GM12801 (cell line): ENCODE data around the gene BNC2.

ENCODE experiments used
- TF ChIP-seq, protein P1 (sequence below): IDR thresholded peaks from one replicate; pipeline ENCODE4 v1.5.1; 2011; ENCODE audit warnings: control low read depth; ENCODE audit not compliant: insufficient read length; ENCODE audit errors: extremely low read depth

The BNC2 gene

DNA sequence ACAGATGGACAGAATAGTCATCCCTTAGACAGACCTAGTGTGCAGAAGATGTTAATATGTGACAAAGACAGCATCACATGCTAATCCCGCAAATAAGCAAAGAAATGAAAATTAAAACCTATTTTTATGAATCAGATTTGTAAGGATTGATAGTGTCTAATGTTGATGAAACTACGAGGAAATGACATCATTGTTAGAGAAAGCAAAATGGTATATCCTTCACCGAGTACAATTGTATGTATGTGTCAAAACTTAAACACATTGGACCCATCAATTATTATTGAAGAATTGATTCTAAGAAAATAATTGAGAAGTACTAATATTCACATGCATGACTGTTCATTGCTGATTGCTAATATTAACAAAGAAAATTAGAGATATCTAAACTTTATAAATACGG lies 493.2 kb downstream of the BNC2 start:
- TF ChIP-seq, protein P1, sequence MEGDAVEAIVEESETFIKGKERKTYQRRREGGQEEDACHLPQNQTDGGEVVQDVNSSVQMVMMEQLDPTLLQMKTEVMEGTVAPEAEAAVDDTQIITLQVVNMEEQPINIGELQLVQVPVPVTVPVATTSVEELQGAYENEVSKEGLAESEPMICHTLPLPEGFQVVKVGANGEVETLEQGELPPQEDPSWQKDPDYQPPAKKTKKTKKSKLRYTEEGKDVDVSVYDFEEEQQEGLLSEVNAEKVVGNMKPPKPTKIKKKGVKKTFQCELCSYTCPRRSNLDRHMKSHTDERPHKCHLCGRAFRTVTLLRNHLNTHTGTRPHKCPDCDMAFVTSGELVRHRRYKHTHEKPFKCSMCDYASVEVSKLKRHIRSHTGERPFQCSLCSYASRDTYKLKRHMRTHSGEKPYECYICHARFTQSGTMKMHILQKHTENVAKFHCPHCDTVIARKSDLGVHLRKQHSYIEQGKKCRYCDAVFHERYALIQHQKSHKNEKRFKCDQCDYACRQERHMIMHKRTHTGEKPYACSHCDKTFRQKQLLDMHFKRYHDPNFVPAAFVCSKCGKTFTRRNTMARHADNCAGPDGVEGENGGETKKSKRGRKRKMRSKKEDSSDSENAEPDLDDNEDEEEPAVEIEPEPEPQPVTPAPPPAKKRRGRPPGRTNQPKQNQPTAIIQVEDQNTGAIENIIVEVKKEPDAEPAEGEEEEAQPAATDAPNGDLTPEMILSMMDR, result no peak

DNA sequence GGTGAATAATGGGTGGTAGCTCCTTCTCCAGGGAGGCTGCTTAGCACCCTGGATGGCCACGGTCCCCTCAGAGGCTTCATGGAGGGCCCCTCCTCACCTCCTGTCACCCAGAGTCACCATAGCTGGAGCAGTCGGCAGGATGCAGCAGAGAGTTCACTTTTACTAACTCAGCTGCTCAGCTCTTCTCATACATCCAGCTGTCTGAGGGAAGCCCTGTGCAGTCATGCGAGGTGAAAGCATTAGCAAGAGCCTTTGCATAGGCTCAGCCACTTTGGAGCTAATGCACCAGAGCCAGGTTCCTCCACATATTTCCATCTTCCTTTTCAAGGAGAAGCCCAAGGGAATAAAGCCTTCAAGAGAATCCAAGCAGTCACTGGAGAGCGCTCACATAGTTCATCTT lies 499.2 kb downstream of the BNC2 start:
- TF ChIP-seq, protein P1, result no peak

DNA sequence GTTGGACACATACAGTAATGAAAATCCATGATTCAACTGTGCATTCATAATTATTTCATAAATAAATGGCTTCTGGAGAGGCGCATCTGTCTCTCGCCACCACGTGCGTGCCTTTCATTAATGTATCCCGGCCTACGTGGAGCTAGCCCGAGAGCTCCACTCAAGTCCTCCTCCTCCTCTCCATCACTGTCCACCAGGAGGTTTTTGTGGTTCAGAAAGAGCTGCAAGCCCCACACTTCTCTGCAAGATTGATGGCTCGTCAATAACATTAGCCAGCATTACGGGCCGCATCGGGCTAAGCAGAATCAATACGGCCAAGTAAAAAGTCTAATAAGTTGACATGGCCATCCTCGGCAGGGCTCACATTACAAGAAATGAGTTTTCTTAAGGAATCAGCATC lies 499.8 kb downstream of the BNC2 start:
- TF ChIP-seq, protein P1, result no peak

DNA sequence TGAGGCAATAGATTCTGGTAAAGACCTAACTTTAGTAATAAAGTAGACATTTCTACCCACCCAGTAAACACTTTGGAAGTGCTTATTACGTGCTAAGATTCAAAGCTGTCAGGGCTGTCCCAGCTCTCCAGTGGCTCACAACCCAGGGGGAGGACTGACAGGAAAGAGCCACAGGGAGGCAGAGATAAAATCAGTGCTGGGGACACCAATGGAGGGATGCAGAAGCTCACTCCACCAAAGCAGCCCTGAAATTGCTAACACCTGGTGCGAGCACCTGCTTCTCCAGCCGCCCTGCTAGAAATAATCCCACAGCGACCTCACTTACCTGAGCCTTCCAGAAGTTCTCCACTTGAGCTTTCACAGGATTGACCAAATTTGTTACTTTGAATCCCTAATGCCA lies 501.0 kb downstream of the BNC2 start:
- TF ChIP-seq, protein P1, result no peak

DNA sequence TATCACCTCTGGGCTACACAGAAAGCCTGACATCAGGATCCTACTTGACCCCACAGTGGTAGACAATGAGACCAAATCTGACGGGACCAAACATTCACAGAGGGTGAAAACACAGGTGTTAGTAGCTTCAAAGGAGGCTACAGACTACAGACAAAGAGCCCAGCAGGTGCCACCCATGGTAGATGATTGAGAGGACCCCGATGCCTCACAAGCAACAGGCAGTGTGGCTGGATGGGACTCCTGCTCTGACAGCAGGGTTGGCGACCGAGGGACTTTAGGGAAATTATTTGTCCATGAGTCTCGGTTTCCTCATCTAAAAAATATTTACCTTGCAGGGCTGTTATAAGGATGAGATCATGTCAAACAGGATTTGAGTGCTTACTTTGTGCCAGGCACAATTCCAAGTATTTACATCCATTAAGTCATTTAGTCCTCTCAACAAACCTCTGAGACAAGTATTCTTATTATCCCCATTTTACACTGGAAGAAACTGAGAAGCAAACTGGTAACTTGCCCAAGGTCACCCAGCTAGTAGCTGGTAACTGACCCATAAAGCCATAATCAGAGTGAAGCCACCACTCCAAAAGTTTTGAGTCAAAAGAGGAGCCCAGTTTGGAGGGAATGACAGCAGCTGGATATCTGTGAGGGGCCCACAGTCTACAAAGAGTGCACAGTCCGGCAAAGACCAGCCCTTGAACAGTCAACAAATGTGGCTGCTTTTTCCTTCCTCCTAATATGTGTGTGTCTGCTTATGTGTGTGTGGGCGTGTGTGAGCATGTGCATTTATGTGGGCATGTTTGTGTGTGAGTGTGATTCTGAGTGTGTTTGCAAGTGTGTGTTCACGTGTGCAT lies 502.0 kb downstream of the BNC2 start:
- TF ChIP-seq, protein P1, result no peak

DNA sequence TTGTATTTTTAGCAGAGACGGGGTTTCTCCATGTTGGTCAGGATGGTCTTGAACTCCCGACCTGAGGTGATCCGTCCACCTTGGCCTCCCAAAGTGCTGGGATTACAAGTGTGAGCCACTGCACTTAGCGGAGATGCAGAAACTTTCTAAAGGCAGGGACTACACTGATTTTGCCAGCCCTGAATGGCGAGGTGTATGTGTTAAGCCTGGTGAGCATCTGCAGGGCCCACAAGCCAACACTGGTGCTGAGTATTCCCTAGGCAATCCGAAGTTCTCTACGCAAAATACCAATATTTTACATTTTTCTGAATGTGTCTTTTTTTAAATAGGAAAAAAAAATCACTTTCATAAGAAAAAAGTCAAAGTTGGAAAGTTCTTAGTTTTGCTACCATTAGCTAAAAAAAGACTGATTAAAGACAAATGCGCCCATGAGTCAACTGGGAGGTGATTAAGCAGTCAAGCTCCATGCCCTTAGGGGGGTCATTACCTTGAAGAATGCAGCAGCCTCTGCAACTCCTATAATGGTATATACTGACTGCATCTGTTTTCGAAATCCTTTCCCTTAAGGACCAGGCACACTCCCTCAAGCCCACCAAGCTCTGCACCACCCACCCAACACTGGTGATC lies 502.8 kb downstream of the BNC2 start:
- TF ChIP-seq, protein P1, result no peak

DNA sequence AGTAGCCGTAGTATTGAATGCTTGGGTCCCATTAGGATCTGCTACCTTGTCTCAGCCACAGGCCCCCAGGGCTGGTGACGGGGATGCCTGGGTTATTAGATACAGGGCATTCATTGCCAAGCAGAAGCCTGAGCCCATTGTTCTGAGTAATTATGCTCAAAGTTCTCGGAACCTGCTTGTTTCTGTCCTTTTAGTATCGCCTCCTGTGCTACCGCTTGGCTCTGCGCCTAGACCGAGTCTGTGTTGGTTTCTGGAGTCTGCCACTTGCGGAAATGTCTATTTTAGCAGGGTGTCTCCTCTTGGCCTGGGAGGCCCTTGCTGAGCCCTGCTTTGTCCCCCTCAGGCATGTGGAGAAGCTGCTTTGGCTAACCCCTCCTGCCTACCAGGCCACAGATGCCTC lies 506.1 kb downstream of the BNC2 start:
- TF ChIP-seq, protein P1, result no peak
